Heart left ventricle (tissue), 13 donors: ENCODE measurements around the gene ANXA4.

Experiments
- POLR2A ChIP-seq, 2 donors: fragments of 450-650 bp; IDR thresholded peaks; one replicate each; pipeline ENCODE4 v1.6.1; 2017; ENCODE audit warnings: antibody characterized with exemption in 2 of 2, mild to moderate bottlenecking in 2 of 2, moderate library complexity in 2 of 2
- TF ChIP-seq, protein P1 (sequence below), 12 donors: fragments of 200-600 bp; sonication (generic) in 4 of 12; IDR thresholded peaks; one replicate each; pipeline versions ENCODE4 v1.5.0 to v1.8.0; 2018 to 2022; ENCODE audit warnings: antibody characterized with exemption in 12 of 12, mild to moderate bottlenecking in 5 of 12
- donor health status: ischemic (EF 13 %, LVEDD 7.1; RV severe dilation, severe dysfunction).
- donor health status: DM: no; HTN: yes; CAD: no.
- donor health status: DM: no; HTN: no; CAD: no.
- donor health status: ischemic (EF 25% LVEDD 6.9; RV normal size, moderate dysfunction).
- donor health status: ischemic (EF 25% LVEDD 5.7; RV mildly dilated, moderate dysfunction).
- donor health status: ischemic (EF 35%, LVEDD 5.7; RV mildly dilated, moderate dysfunction).
- donor health status: nonischemic (EF 11% LVEDD 7.7; RV severe dilation, severe dysfunction).
- donor health status: DM: yes; HTN: yes; CAD: no.
- donor health status: PGD.
- donor health status: ischemic (EF 29% LVEDD 5.4; RV normal size, mild dysfunction).
- donor health status: nonischemic (EF 23%, LVEDD 6.1; RV moderate dilation, normal function).

DNA sequence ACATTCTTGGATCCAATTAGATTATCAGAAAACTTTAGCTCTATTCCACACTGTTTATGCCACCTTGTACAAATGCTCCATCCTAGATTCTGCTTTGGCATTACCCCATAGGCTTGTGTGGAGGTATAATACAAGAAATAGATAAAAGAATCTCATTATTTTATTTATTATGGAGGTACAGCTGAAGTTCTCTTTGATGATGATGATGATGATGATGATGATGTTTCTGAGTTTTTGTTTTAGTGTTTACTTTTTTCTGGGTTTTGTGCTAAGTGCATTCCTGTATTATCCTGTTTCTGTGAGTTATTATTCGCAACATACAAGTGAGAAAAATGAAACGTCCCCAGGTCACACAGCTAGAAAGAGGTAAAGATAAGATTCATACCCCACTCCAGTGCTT is 43.4 kb downstream of the ANXA4 start:
- TF ChIP-seq, protein P1, sequence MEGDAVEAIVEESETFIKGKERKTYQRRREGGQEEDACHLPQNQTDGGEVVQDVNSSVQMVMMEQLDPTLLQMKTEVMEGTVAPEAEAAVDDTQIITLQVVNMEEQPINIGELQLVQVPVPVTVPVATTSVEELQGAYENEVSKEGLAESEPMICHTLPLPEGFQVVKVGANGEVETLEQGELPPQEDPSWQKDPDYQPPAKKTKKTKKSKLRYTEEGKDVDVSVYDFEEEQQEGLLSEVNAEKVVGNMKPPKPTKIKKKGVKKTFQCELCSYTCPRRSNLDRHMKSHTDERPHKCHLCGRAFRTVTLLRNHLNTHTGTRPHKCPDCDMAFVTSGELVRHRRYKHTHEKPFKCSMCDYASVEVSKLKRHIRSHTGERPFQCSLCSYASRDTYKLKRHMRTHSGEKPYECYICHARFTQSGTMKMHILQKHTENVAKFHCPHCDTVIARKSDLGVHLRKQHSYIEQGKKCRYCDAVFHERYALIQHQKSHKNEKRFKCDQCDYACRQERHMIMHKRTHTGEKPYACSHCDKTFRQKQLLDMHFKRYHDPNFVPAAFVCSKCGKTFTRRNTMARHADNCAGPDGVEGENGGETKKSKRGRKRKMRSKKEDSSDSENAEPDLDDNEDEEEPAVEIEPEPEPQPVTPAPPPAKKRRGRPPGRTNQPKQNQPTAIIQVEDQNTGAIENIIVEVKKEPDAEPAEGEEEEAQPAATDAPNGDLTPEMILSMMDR (IDR thresholded peaks at IDR 0.05), result no peak
- no peak for TF ChIP-seq POLR2A (IDR thresholded peaks at IDR 0.05)
